Liver (tissue), 2 donors: ENCODE results near the gene TPST2.

Experiments
- CTCF ChIP-seq: fragments of 150-350 bp; IDR thresholded peaks from 2 replicates; pipeline ENCODE4 v1.5.1; 2017; ENCODE audit warnings: improper control_type of control experiment, low read depth, low read length; ENCODE audit not compliant: missing input control
- TF ChIP-seq, protein P1 (sequence below): IDR thresholded peaks from 2 replicates; pipeline ENCODE4 v1.6.1; 2016; ENCODE audit warnings: antibody characterized with exemption, mild to moderate bottlenecking
- donor health status: healthy.

- TF ChIP-seq, protein P1, sequence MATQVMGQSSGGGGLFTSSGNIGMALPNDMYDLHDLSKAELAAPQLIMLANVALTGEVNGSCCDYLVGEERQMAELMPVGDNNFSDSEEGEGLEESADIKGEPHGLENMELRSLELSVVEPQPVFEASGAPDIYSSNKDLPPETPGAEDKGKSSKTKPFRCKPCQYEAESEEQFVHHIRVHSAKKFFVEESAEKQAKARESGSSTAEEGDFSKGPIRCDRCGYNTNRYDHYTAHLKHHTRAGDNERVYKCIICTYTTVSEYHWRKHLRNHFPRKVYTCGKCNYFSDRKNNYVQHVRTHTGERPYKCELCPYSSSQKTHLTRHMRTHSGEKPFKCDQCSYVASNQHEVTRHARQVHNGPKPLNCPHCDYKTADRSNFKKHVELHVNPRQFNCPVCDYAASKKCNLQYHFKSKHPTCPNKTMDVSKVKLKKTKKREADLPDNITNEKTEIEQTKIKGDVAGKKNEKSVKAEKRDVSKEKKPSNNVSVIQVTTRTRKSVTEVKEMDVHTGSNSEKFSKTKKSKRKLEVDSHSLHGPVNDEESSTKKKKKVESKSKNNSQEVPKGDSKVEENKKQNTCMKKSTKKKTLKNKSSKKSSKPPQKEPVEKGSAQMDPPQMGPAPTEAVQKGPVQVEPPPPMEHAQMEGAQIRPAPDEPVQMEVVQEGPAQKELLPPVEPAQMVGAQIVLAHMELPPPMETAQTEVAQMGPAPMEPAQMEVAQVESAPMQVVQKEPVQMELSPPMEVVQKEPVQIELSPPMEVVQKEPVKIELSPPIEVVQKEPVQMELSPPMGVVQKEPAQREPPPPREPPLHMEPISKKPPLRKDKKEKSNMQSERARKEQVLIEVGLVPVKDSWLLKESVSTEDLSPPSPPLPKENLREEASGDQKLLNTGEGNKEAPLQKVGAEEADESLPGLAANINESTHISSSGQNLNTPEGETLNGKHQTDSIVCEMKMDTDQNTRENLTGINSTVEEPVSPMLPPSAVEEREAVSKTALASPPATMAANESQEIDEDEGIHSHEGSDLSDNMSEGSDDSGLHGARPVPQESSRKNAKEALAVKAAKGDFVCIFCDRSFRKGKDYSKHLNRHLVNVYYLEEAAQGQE, result no peak
- TF ChIP-seq CTCF, result no peak
Measured at GRCh38 chr22:26481694-26482093, 108.2 kb downstream of the TPST2 start.
